HG03064 (cell line): Measurements from ENCODE around the gene SP140.
"Not testable (repeated sequence)": the region's sequence is repeated elsewhere in the genome, so short reads cannot be mapped to it uniquely, and the experiment has no call there.

Experiments used
- ATAC-seq: cut with Tn5 transposase; IDR thresholded peaks from one replicate; pipeline ENCODE4 v1.9.1; 2021; ENCODE audit warnings: low read depth; ENCODE audit not compliant: unreplicated experiment

Gene SP140

GRCh38 chr2:230269715-230270114, 44.2 kb downstream of the SP140 start:
- no peak for ATAC-seq

DNA sequence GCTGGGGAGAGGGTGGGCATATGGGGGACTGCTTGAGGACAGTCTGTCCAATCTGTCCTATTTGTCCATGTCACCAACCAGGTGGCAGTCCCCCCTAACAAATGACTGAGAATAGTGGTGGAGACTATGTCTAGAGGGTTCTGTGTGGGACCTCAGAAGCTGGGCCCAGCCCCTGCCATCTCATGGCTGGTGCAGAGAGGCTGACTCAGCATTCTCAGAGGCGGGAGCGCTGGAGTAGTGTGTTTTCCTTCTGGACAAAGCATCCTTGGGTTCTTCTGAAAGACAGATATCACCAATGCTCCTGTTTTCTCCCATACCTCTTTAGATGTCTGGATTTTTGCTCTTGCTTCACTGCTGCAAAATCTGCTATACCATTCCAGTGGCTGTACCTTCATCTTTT, 57.4 kb downstream of the SP140 start:
- ATAC-seq, result no peak

DNA sequence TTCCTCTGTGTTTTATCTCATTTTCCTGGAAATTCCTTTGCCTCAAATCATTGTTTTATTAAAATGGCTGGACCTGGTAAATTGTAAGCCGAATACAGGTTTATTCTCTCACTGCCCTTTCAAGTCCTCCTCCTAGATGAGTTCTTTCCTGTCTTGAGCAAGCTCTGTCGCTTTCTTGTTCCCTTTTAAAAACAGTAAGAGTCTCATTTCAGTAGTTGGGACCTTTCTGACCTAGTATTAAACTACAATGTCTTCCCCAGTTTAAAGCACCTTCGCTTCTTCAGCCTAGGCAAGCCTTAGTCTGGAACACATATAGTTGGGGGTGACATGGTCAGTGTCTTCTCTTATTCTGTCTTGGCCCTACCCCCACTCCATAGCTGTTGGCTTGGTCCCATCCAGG, 60.5 kb downstream of the SP140 start:
- ATAC-seq, result no peak

DNA sequence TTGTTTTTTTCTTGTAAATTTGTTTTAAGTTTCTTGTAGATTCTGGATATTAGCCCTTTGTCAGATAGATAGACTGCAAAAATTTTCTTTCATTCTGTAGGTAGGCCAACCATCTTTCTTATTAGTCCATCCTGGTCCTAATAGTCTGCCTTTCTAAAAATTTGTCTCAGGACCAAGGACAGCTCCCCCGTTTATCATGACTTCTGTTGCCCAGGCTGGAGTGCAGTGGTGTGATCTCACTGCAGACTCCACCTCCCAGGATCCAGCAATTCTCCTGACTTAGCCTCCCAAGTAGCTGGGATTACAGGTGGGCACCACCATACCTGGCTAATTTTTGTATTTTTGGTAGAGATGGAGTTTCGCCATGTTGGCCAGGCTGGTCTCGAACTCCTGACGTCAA, 63.8 kb downstream of the SP140 start:
- not testable (repeated sequence) for ATAC-seq

GRCh38 chr2:230295192-230295591, 69.7 kb downstream of the SP140 start:
- no peak for ATAC-seq

DNA sequence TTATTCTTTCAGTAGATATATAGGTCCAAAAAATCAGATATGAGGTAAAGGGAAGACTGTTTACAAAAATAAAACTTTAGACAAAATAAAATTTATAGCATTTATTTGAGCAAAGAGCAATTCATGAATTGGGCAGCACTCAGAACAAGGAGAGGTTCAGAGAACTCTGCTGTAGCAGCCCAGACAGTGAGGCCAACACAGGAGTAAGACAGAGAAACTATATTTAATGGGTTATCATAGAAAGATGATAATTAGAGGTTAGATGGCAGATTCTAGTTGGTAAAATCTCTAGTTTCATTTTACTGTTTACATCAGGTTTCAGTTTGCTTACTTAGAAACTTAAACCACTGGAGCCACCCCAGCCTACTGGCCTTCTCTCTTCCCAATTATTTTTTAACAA, 71.4 kb downstream of the SP140 start:
- ATAC-seq, result no peak

DNA sequence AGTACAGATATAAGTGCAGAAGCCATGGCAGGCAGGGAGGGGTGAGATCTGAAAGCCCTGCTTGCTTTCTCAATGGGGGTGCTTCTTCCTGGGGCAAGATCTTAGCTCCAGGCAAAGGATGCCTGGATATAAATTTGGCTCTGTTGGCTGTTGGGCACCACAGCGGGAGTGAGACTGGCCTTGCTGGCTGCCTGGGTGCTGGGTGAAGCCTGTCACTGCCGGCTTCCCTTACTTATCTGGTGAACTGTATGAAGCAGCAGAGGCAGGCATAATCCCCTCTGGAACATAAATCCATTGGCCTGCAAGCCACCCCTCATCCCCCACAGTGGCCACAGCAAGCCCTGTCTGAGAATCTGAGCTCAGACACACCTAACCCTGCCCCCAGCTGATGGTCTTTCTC, 74.1 kb downstream of the SP140 start:
- no peak for ATAC-seq

DNA sequence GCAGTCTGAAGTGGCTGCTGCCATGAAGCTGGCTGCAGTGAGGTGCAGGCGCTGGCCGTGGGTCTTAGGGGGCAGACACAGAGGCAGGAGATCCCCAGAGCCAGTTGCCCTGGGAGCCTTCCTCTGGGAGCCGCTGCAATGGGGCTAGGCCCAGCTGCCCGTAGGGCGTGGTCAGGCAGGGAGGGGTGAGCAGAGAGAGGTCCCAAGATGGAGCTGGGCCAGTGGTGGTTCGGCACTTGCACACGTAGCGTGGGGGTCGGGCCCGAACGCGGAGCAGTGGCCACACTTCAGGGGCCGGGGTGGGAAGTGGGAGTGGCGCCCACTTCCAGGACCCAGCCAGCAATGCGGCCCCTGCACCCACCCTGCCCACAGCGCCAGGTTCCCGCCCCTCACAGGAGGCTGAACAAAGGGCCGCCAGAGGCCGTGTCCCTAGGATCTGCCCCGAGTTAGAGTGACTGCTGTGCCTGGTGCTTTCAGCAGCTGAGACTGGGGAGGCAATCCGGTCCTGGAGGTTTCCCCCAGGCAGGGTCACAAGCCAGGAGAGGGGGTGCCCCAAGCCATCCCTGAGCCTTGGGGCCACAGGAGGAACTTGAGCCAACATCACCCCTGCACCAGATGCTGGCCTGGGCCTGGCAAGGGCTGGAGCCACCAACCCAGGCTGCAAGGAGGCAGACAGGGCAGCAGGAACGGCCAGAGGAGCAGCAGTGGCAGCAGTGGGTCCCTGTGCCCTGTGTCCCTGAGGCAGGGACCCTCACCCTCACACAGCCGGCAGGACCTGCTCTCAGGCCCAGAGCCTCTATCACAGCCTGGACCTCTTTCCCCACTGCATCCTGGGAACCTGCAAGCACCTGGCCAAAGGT, 80.1 kb downstream of the SP140 start:
- ATAC-seq, result no peak

DNA sequence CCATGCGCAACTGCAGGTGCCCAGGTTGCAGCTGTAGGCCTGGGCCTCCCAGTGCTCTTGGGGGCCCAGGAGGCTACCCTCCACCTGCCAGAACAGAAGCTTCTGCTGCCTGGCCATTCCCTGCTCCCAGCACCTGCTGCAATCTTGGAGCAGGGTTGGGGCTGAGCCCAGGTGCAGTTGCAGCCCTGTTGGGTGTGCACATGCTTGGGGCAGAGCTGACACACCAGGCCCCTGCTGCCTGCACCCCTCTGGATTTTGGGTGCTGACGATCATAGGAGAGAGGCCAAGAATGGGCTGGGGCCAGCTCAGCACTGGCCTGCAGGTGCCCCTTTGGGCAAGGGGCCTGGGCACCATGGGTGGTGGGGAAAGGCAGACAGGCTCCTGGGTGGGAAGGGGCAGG, 80.9 kb downstream of the SP140 start:
- no peak for ATAC-seq

- ATAC-seq, result no peak
Measured at GRCh38 chr2:230307485-230307884, 81.9 kb downstream of the SP140 start.

- ATAC-seq, result no peak
Measured at GRCh38 chr2:230308402-230309000, 83.0 kb downstream of the SP140 start.

DNA sequence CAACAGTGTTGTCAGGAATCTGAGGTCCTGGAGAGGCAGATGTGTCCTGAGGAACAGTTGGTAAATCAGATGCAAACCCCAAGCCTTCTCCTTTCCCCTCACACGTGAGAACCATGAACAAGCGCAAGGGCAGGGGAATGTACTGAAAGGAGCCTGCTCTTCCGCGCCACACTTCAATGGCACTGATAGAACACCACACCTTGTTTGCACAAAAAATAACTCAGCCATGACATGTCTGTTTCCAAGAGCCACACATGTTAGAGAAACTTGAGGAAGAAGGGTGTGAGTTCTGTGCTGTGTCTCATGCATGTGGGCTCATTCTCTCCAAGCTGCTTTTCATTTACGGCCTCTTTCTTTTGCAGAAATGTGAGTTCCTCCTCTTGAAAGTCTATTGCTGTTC, 85.3 kb downstream of the SP140 start:
- ATAC-seq, result not testable (repeated sequence)

GRCh38 chr2:230311634-230312033, 86.1 kb downstream of the SP140 start:
- ATAC-seq, result not testable (repeated sequence)

- no peak for ATAC-seq
Measured at GRCh38 chr2:230312638-230313037, 87.1 kb downstream of the SP140 start.

DNA sequence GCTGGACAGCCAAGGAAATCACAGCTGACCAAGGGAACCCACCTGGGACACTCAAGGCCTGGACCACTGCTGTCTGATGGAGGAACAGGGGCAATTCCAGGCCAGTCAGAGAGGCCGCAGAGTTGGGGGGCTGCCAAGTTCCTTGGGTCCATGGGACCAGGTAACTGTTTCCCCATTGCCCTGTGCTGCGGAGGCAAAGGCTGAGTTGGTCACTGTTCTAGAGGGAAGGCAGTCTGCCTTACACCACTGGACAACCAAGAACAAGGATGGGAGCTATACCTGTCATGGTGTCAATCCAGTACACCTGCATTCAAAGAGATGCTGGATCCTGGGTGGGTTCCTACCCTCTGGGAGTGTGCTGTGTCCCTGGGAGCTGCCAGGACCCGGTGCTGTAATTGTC, 91.8 kb downstream of the SP140 start:
- ATAC-seq, result no peak

DNA sequence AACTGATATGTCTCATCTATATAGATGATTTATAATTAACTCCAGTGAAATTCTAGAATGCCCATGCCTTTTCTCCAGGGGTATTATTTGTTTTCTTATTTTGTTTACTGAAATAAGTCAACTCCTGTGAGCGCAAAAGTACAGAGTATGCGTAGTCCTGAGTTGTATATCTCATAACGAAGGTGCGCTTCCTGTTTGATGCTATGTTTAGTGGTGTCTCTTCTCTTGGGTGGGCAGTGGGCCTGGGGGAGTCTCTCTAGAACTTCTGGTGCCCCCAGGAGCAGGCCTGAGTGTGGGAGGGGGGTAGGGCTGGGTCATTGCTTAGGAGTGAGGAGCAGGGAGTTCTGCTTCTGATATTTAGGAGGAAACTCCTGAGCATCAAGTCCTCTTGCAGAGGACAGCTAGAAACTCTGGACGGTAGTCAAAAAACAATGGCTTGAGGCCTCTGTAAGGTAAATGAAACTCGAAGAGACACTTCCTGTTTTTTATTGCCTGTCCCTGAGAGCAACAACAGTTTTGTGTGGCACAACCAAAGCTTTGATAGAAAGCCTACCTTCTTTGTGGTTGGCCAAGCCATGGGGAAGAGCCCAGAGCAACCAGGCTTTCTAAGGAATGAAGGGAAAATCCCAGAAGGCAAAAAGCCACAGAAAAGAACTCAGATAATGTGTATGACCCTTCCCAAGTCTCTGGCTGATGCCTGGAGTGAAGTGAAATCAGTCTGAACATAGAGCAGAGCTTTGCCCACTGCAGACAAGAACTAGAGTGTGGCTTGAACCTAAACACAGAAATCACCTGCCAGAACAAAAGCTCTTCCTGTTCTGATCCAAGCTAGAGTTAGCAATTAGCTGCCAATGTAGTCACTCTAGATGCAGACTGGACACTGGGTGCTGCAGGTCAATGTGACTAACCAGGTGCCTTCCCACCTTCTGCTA, 92.9 kb downstream of the SP140 start:
- ATAC-seq, result peak; percentile 63

- ATAC-seq, result peak; percentile 84
Measured at GRCh38 chr2:230319211-230319862, 93.8 kb downstream of the SP140 start.

DNA sequence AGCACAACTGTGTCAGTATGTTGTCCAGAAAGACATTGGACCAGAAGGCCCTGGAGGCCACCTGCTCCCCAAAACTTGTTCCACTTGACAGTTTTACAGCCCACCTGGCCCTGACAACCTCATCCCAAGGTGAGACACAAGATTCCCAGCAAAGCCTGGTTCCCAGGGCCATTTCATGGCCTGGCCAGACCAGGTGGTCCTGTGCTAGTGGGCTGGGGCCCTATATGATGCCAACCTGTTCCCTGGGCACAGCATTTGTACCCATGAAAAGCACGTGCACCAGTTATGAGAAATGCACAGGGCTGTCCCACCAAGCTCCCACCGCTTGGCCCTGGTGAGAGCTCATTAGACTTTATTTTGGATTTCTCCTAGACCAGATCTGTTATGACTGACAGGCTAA, 95.5 kb downstream of the SP140 start:
- ATAC-seq, result no peak

DNA sequence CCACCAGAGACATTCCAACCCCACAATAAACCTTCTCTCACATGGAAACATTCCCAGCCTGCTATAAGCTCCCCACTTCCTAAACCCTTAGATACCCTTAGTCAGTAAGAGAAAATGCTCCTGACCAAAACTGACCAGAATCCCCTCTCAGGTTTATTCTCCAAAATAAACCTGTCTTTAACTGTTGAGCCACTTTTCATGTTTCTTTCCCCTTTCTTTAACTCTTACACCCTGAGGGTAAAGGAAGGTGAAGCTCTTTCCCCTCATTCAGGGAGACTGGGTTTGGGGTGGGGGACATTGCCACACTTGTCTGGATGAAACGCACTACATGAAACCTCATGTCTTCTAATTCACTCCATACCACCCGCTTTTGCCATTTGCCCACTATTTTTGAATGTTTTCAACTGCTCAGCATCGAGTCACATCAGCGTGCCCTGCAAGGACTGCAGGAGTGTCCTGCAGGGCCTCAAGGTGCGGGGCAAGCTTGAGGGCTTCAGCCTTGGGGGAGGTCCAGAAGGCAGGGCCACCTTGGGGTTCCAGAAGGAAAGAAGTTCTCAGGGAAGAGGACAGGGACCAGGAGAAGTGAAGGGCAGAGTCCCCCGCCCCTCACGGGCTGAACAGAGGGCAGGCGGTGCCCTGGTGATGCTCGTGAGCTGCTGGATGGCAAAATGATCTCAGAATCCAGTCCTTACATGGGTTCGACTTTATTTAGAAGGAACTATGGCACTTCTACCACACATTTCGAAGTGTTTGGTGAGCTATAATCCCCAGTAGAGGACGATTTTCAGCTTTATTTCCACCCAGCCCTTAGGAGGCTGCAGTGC, 97.2 kb downstream of the SP140 start:
- ATAC-seq, result no peak
